ENCODE data around the gene LSG1.
"Not testable (repeated sequence)": the region's sequence is repeated elsewhere in the genome, so short reads cannot be mapped to it uniquely, and the experiment has no call there.

The LSG1 gene

GRCh38 chr3:194654443-194654842, 17.5 kb downstream of the LSG1 start:
- no peak for DNase-seq

GRCh38 chr3:194647747-194648146, 24.2 kb downstream of the LSG1 start:
- DNase-seq, result no peak

- DNase-seq, result no peak
Observed at GRCh38 chr3:194642769-194643168, 29.2 kb downstream of the LSG1 start.

GRCh38 chr3:194640829-194641228, 31.2 kb downstream of the LSG1 start:
- DNase-seq, result peak; percentile 80

- no peak for DNase-seq
Observed at GRCh38 chr3:194638991-194639605, 32.9 kb downstream of the LSG1 start.

GRCh38 chr3:194637541-194638400, 34.2 kb downstream of the LSG1 start:
- DNase-seq, result no peak

- no peak for DNase-seq
Observed at GRCh38 chr3:194637066-194637465, 34.9 kb downstream of the LSG1 start.

- DNase-seq, result peak; percentile 90
Observed at GRCh38 chr3:194633349-194634004, 38.5 kb downstream of the LSG1 start, which contains the start of gene TMEM44. TMEM44 (minus strand) TSS chr3:194633419; CDS start chr3:194633215, 204 bp downstream.

- peak; percentile 70 for DNase-seq
Observed at GRCh38 chr3:194632809-194633348, 39.1 kb downstream of the LSG1 start.

- no peak for DNase-seq
Observed at GRCh38 chr3:194632226-194632808, 39.7 kb downstream of the LSG1 start.

GRCh38 chr3:194631696-194632095, 40.3 kb downstream of the LSG1 start:
- DNase-seq, result no peak

- DNase-seq, result not testable (repeated sequence)
Observed at GRCh38 chr3:194630681-194631080, 41.3 kb downstream of the LSG1 start.

GRCh38 chr3:194624956-194625355, 47.0 kb downstream of the LSG1 start:
- DNase-seq, result no peak

- peak; percentile 18 for DNase-seq
Observed at GRCh38 chr3:194623449-194624290, 48.3 kb downstream of the LSG1 start.

- no peak for DNase-seq
Observed at GRCh38 chr3:194622621-194623340, 49.2 kb downstream of the LSG1 start.

GRCh38 chr3:194621947-194622346, 50.0 kb downstream of the LSG1 start:
- no peak for DNase-seq

GRCh38 chr3:194620196-194620595, 51.8 kb downstream of the LSG1 start:
- no peak for DNase-seq

GRCh38 chr3:194619741-194620140, 52.2 kb downstream of the LSG1 start:
- no peak for DNase-seq

- no peak for DNase-seq
Observed at GRCh38 chr3:194618858-194619608, 53.0 kb downstream of the LSG1 start.

GRCh38 chr3:194617827-194618226, 54.2 kb downstream of the LSG1 start:
- no peak for DNase-seq
